SK-N-SH (cell line): ENCODE data around the gene FXYD2. TPM values are rescaled to one million over a fixed set of nuclear protein-coding genes. Genes with fewer than 3 reads are reported as not detected.

Experiments used
- CTCF ChIA-PET: fragments of 300-600, 350-600 bp; formaldehyde crosslinking; extraction: SDS; loops from one replicate; lab custom pipeline; 2021; lab: Yijun Ruan, JAX
- POLR2A ChIA-PET: fragments of 350-600 bp; sonication (Branson Sonifier 250); formaldehyde crosslinking; extraction: SDS; loops from one replicate; lab custom pipeline; 2020; ENCODE audit warnings: antibody characterized with exemption, inconsistent platforms; lab: Yijun Ruan, JAX
- DNase-seq: peaks from one replicate; pipeline ENCODE4 v3.0.0; 2012
- H2AFZ ChIP-seq: fragments of 200-600 bp; sonication (generic); 2 replicates; pipeline ENCODE4 v1.8.1; 2016; ENCODE audit warnings: antibody characterized with exemption, mild to moderate bottlenecking, low read depth
- H3F3A ChIP-seq: fragments of 200-600 bp; sonication (generic); replicated peaks from 2 replicates; pipeline ENCODE3; 2016; ENCODE audit warnings: antibody characterized with exemption, mild to moderate bottlenecking; ENCODE audit not compliant: insufficient read depth
- H3K27ac ChIP-seq, 2 experiments: fragments of 200-500 bp in 1 of 2; fragments of 200-600 bp in 1 of 2; sonication (Bioruptor generic) in 1 of 2; sonication (generic), shearing (Covaris generic) in 1 of 2; 2 replicates each; pipeline versions ENCODE4 v1.5.1 to v1.6.1; 2014 to 2016; ENCODE audit warnings: low read depth in 2 of 2, inconsistent platforms in 1 of 2, low read length in 1 of 2, mild to moderate bottlenecking in 1 of 2, mixed read lengths in 1 of 2
- H3K27me3 ChIP-seq: fragments of 200-600 bp; sonication (generic), shearing (Covaris generic); 2 replicates; pipeline ENCODE4 v1.6.1; 2016; ENCODE audit warnings: mixed run types; ENCODE audit not compliant: insufficient read depth
- H3K36me3 ChIP-seq, 2 experiments: fragments of 200-500 bp in 1 of 2; fragments of 200-600 bp in 1 of 2; sonication (Bioruptor generic) in 1 of 2; sonication (generic) in 1 of 2; replicated peaks in 1 of 2; 2 replicates each; pipeline versions ENCODE3 to v1.5.1; 2014 to 2016; ENCODE audit warnings: low read length in 1 of 2, mild to moderate bottlenecking in 1 of 2; ENCODE audit not compliant: insufficient read depth in 2 of 2, control insufficient read depth in 1 of 2
- H3K4me1 ChIP-seq, 2 experiments: fragments of 200-500 bp in 1 of 2; fragments of 200-600 bp in 1 of 2; sonication (Bioruptor generic) in 1 of 2; sonication (generic), shearing (Covaris generic) in 1 of 2; 2 replicates each; pipeline versions ENCODE4 v1.5.1 to v1.6.1; 2014 to 2016; ENCODE audit warnings: low read depth in 1 of 2, low read length in 1 of 2, mixed run types in 1 of 2; ENCODE audit not compliant: insufficient read depth in 2 of 2, control insufficient read depth in 1 of 2
- H3K4me2 ChIP-seq: fragments of 200-600 bp; sonication (generic), shearing (Covaris generic); 2 replicates; pipeline ENCODE4 v1.6.1; 2017; ENCODE audit warnings: mixed run types
- H3K4me3 ChIP-seq, 2 experiments: fragments of 200-500 bp in 1 of 2; fragments of 200-600 bp in 1 of 2; sonication (Bioruptor generic) in 1 of 2; sonication (generic), shearing (Covaris generic) in 1 of 2; 2 replicates each; pipeline versions ENCODE4 v1.5.1 to v1.8.1; 2014 to 2016; ENCODE audit warnings: low read depth in 2 of 2, inconsistent platforms in 1 of 2, low read length in 1 of 2, mild to moderate bottlenecking in 1 of 2, mixed read lengths in 1 of 2, moderate library complexity in 1 of 2
- H3K79me2 ChIP-seq: fragments of 200-600 bp; sonication (generic); 2 replicates; pipeline ENCODE4 v1.8.1; 2017; ENCODE audit warnings: mild to moderate bottlenecking; ENCODE audit not compliant: insufficient read depth
- H3K9ac ChIP-seq: fragments of 200-600 bp; sonication (generic); 2 replicates; pipeline ENCODE4 v1.6.1; 2017; ENCODE audit warnings: mixed run types
- H3K9me2 ChIP-seq: fragments of 200-600 bp; sonication (generic); 2 replicates; pipeline ENCODE4 v1.6.1; 2017; ENCODE audit warnings: mixed run types
- H3K9me3 ChIP-seq: fragments of 200-600 bp; sonication (generic); 2 replicates; pipeline ENCODE4 v1.6.1; 2017; ENCODE audit warnings: mixed run types, mild to moderate bottlenecking, moderate library complexity
- H4K20me1 ChIP-seq: fragments of 200-600 bp; sonication (generic); 2 replicates; pipeline ENCODE4 v1.6.1; 2017; ENCODE audit warnings: mild to moderate bottlenecking, mixed run types; ENCODE audit not compliant: insufficient read depth
- CHD2 ChIP-seq: fragments of 150-350 bp; IDR thresholded peaks from 2 replicates; pipeline ENCODE4 v1.6.1; 2018; ENCODE audit warnings: low read length; ENCODE audit not compliant: partially characterized antibody
- JUND ChIP-seq: IDR thresholded peaks from 2 replicates; pipeline ENCODE4 v1.4.0; 2012
- NFIC ChIP-seq: IDR thresholded peaks from 2 replicates; pipeline ENCODE4 v1.4.0; 2012; ENCODE audit warnings: borderline replicate concordance
- RAD21 ChIP-seq: IDR thresholded peaks from 2 replicates; pipeline ENCODE4 v1.6.1; 2012; ENCODE audit warnings: mild to moderate bottlenecking, low read length
- RCOR1 ChIP-seq: fragments of 150-350 bp; IDR thresholded peaks from 2 replicates; pipeline ENCODE4 v1.6.1; 2017; ENCODE audit warnings: antibody characterized with exemption, low read length
- SIN3A ChIP-seq: IDR thresholded peaks from 2 replicates; pipeline ENCODE4 v1.6.1; 2012; ENCODE audit warnings: low read depth, mild to moderate bottlenecking, low read length, moderate library complexity, borderline replicate concordance
- TCF12 ChIP-seq: IDR thresholded peaks from 2 replicates; pipeline ENCODE4 v1.4.0; 2012
- YY1 ChIP-seq: IDR thresholded peaks from 2 replicates; pipeline ENCODE4 v1.4.0; 2012; ENCODE audit warnings: low read depth, mild to moderate bottlenecking
- WGBS: methylation state at CpG from one replicate; pipeline ENCODE4 v1.1.6; 2017; ENCODE audit warnings: low lambda C conversion rate; 5-methylcytosine and 5-hydroxymethylcytosine counted together
- polyA plus RNA-seq, 3 experiments: library from polyadenylated mRNA; depleted of rRNA; stranded (reverse); fragments of >200 nt; gene quantifications; 2 replicates each; pipeline ENCODE4 v1.2.3, GENCODE V29; 2012

Gene FXYD2
- polyA plus RNA-seq, 1 of the 3 experiments (the other 2 are of a cell fraction): not detected

GRCh38 chr11:117827521-117828511 is 3.3 kb upstream of the FXYD2 start (continued):
- TF ChIP-seq NFIC: no peak
- TF ChIP-seq RCOR1: no peak
- no peak for TF ChIP-seq JUND
- TF ChIP-seq CHD2: no peak
- TF ChIP-seq SIN3A: no peak
- no peak for TF ChIP-seq TCF12
- TF ChIP-seq, all 33 proteins: peak for 0

GRCh38 chr11:117826832-117827231 is 2.3 kb upstream of the FXYD2 start:
- ChIA-PET CTCF (interaction anchor here (1.1 to 25.9 kb wide), 6 partner anchors 9 to 401 kb away, joined by 4 to 481 read pairs (median 14); no protein-coding TSS in a partner anchor), POLR2A (no interaction called here)
- DNase-seq: no peak
- Histone ChIP-seq H4K20me1 (no peaks in the 10 kb centered on the region), H3K4me3 (no peak overlapping the region), H3K4me2 (no peak overlapping the region), H3K79me2 (no peaks in the 10 kb centered on the region), H3K27me3 (no peaks in the 10 kb centered on the region; the same call in 1 of the 2 replicates), H3F3A (no peaks in the 10 kb centered on the region), H3K9ac (no peak overlapping the region), H3K36me3 (no peaks in the 10 kb centered on the region), H3K9me3 (no peaks in the 10 kb centered on the region), H2AFZ (no peak overlapping the region), H3K4me1 (no peaks in the 10 kb centered on the region; a peak in 2 of 4 replicates), H3K9me2 (no peaks in the 10 kb centered on the region), H3K27ac (no peak overlapping the region)
- WGBS: 47% methylated on average over 3 of the region's 3 CpGs
- TF ChIP-seq YY1 (no peak), RAD21 (no peak), JUND (no peak)

DNA sequence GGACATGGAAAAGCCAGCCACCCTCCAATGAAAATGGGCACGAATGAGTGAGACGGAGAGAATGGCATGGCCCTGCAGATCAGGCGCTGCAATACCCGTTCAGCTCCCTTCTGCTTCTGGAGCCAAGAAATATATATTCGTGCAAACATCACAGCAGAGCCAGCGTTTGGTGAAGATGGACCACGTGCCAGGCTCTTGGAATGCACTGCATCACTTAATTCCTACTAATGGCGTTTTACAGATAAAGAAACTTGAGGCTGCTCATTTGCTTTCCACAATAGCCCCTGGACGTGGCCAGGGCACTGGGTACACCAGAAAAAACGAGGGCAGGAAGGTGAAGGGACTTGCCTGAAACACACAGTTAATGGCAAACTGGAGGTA is 1.6 kb upstream of the FXYD2 start:
- no peaks in the 10 kb centered on the region for H3K27me3 ChIP-seq
- no peaks in the 10 kb centered on the region for H3K79me2 ChIP-seq
- H3K4me3 ChIP-seq: no peak overlapping the region
- ChIA-PET CTCF (interaction anchor here (1.1 to 25.9 kb wide), 10 partner anchors 8 to 400 kb away, joined by 3 to 481 read pairs (median 15); no protein-coding TSS in a partner anchor), POLR2A (no interaction called here)
- no peak overlapping the region for H3K27ac ChIP-seq
- no peaks in the 10 kb centered on the region; a peak in 2 of 4 replicates for H3K4me1 ChIP-seq
- no peak overlapping the region for H2AFZ ChIP-seq
- H3K9ac ChIP-seq: no peak overlapping the region
- no peak overlapping the region for H3K4me2 ChIP-seq
- no peaks in the 10 kb centered on the region for H3K9me3 ChIP-seq
- no peak for DNase-seq
- no peaks in the 10 kb centered on the region for H3F3A ChIP-seq
- no peaks in the 10 kb centered on the region for H3K9me2 ChIP-seq
- TF ChIP-seq SIN3A: no peak
- no peak for TF ChIP-seq CHD2
- TF ChIP-seq RAD21: no peak
- TF ChIP-seq, all 33 proteins: peak for 0
- H3K36me3 ChIP-seq: no peaks in the 10 kb centered on the region
- 38% methylated on average over 10 of the region's 10 CpGs for WGBS
- no peaks in the 10 kb centered on the region for H4K20me1 ChIP-seq
